GM12865 (cell line): ENCODE data around the gene YIF1B.
"Not testable (repeated sequence)": the region's sequence is repeated elsewhere in the genome, so short reads cannot be mapped to it uniquely, and the experiment has no call there.

ENCODE experiments used
- DNase-seq: peaks from one replicate; pipeline ENCODE4 v3.0.0; 2010; ENCODE audit warnings: low read depth
- H3K4me3 ChIP-seq: 2 replicates; pipeline ENCODE4 v1.5.1; 2011; ENCODE audit warnings: mild to moderate bottlenecking, low read depth, low read length, control low read depth
- TF ChIP-seq, protein P1 (sequence below): IDR thresholded peaks from 2 replicates; pipeline ENCODE4 v1.5.1; 2011; ENCODE audit warnings: low read length, control low read depth, low read depth, inconsistent platforms; ENCODE audit not compliant: insufficient read depth; ENCODE audit errors: missing control alignments

The YIF1B gene

GRCh38 chr19:38265921-38266429 is 49.8 kb downstream of the YIF1B start:
- no peak for DNase-seq
- no peak overlapping the region for H3K4me3 ChIP-seq
- TF ChIP-seq, protein P1, sequence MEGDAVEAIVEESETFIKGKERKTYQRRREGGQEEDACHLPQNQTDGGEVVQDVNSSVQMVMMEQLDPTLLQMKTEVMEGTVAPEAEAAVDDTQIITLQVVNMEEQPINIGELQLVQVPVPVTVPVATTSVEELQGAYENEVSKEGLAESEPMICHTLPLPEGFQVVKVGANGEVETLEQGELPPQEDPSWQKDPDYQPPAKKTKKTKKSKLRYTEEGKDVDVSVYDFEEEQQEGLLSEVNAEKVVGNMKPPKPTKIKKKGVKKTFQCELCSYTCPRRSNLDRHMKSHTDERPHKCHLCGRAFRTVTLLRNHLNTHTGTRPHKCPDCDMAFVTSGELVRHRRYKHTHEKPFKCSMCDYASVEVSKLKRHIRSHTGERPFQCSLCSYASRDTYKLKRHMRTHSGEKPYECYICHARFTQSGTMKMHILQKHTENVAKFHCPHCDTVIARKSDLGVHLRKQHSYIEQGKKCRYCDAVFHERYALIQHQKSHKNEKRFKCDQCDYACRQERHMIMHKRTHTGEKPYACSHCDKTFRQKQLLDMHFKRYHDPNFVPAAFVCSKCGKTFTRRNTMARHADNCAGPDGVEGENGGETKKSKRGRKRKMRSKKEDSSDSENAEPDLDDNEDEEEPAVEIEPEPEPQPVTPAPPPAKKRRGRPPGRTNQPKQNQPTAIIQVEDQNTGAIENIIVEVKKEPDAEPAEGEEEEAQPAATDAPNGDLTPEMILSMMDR, result no peak

DNA sequence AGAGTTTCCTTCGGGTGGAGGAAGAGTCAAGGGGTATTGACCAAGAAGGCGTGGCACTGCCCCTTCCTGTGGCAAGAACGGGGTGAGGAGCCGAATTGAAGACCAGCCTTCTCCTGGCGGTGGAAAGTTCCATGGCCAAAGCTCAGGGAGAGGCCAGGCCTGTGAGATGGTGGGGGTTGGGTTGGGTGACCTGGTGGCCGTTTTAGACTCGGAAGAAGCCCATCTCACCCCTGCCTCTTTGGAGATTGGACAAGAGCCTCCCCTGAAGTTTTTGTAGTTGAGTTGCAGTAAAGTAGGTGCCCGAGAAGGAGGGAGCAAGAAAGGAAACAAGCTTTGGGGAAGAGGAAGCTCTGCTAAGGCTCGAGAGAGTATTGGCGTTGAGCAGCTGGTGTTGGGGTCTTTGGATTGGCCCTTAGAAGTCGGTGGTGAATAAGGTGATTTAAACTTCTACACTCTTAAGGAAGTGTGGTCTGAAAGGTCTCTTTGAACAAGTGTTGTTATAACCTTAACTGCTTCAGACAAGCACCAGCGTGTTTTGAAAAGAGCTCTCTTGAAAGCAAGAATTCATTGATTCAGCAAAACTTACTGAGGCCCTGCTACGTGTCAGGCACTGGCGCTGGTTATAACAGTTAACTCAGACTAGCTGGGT is 50.4 kb downstream of the YIF1B start:
- H3K4me3 ChIP-seq, result no peak overlapping the region
- TF ChIP-seq, protein P1, result no peak
- DNase-seq, result no peak

DNA sequence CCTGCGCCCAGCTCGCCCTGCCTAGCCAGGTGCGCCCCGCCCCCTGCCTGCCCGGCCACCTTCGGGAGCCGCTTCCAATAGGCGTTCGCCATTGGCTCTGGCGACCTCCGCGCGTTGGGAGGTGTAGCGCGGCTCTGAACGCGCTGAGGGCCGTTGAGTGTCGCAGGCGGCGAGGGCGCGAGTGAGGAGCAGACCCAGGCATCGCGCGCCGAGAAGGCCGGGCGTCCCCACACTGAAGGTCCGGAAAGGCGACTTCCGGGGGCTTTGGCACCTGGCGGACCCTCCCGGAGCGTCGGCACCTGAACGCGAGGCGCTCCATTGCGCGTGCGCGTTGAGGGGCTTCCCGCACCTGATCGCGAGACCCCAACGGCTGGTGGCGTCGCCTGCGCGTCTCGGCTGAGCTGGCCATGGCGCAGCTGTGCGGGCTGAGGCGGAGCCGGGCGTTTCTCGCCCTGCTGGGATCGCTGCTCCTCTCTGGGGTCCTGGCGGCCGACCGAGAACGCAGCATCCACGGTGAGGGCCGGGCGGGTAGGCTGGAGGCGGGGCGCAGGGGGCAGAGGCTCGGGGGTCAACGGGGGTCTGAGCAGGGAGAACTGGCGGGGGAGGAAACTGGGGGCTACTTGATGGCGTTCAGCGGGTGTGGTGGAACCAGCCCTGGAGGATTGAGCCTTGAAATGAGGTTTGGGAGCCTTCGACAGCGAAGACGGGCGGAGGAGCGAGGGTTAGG is 51.1 kb downstream of the YIF1B start, which contains the start of gene SPINT2:
TSS of gene SPINT2 (plus strand) at position 88 of the 727 bp plus-strand sequence. CDS start at position 408, 320 bp downstream.
- H3K4me3 ChIP-seq, result peak within 1 kb of the TSS; percentile 41
- DNase-seq, result no peak
- TF ChIP-seq, protein P1, result no peak

- H3K4me3 ChIP-seq, result peak overlapping the region; percentile 41
- TF ChIP-seq, protein P1, result no peak
- DNase-seq, result peak; percentile 20
These were observed 51.9 kb downstream of the YIF1B start for GRCh38 chr19:38263689-38264485.

DNA sequence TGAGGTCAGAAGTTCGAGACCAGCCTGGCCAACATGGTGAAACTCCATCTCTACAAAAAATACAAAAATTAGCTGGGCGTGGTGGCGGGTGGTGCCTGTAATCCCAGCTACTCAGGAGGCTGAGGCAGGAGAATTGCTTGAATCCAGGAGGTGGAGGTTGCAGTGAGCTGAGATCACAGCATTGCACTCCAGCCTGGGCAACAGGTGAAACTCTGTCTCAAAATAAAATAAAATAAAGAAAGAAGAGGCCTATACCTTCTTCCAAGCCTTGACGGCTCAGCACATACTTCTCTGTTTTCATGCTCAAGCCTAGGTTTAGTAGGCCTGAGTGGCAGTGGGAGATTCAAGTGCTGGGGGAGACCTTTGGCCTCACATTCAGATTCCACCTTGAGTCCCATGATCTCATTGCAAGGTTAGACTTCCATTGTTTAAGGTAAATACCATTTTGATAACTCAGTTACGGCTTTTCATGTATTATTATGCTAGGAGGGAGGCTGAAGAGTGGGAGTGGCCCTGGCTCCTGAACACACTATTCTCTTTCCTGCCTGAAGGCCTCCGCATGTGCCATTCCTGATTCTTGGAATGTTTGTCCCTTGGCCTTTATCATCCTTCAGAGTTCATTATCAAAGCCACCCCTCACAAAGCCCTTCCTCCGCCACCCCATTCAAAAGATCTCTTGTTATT is 53.0 kb downstream of the YIF1B start:
- no peak overlapping the region for H3K4me3 ChIP-seq
- no peak for DNase-seq
- TF ChIP-seq, protein P1, result no peak

DNA sequence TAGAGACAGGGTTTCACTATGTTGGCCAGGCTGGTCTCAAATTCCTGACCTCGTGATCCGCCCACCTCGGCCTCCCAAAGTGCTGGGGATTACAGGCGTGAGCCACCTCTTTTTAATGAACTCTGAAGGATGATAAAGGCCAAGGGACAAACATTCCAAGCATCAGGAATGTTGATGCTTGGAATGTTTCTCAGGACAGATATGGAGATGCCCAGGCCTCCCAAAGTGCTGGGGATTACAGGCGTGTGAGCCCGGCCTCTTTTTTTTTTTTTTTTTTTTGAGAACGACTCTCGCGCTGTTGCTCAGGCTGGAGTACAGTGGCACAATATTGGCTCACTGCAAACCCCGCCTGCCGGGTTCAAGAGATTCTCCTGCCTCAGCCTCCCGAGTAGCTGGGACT is 53.8 kb downstream of the YIF1B start:
- DNase-seq, H3K4me3 ChIP-seq: not testable (repeated sequence)
